GM06990 (cell line): ENCODE data around the gene NTRK2.

ENCODE experiments used
- DNase-seq: peaks from one replicate; pipeline ENCODE4 v3.0.0-alpha.2; 2011; ENCODE audit not compliant: insufficient read length; ENCODE audit errors: extremely low read depth
- H3K27me3 ChIP-seq: replicated peaks from 2 replicates; pipeline ENCODE4 v1.6.0; 2011; ENCODE audit warnings: low read length; ENCODE audit not compliant: control insufficient read depth, insufficient read depth
- H3K36me3 ChIP-seq: 2 replicates; pipeline ENCODE4 v1.5.1; 2011; ENCODE audit warnings: low read length; ENCODE audit not compliant: control insufficient read depth, insufficient read depth
- H3K4me3 ChIP-seq: replicated peaks from 2 replicates; pipeline ENCODE4 v1.5.1; 2011; ENCODE audit warnings: low read depth, mild to moderate bottlenecking, control low read depth, low read length
- TF ChIP-seq, protein P1 (sequence below): IDR thresholded peaks from 2 replicates; pipeline ENCODE4 v1.5.1; 2011; ENCODE audit warnings: low read length, control low read depth, mild to moderate bottlenecking, inconsistent platforms; ENCODE audit not compliant: insufficient read depth, poor library complexity, severe bottlenecking

Gene NTRK2

DNA sequence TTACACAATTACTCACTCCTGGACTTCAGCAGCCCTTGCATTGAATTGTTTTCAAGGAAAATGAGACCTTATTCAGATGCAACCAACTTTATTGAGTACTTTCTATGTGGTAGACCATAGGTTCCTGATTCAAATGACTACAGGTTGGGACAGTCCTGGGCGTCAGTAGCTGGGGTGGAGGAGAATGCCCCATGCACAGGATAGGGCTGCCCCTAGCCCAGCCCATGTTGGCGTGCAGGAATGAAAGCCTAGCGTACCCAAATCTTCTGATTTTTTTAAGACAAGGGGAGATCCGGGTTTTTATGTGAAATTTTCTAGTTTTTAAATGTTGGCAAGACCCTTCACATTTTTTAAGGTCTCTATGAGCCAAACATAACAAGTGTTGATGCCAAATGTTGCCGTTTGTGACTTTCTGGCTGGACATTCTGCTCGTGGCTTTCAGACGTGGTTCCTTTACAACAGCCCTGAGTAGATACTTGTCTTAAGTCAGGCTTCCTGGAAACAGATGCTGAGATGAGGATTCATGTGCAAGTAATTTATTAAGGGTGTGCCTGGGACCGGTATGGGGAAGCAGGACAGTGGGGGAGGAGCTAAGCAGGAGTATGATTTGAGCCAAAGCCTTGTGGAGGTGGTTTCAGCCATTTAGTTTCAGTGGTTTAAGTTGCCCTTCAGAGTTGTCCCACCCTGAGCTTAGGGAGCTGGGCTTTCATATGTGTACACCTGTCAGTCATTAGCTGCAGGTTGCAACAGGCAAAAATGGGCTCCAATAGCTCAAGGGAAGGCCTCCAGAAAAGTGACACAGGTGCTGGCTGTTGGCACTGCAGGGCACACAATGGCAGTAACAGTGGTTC is 154.1 kb downstream of the NTRK2 start:
- Histone ChIP-seq H3K36me3 (no peaks in the 10 kb centered on the region), H3K4me3 (no peak overlapping the region), H3K27me3 (no peaks in the 10 kb centered on the region)
- DNase-seq = no peak
- TF ChIP-seq, protein P1, sequence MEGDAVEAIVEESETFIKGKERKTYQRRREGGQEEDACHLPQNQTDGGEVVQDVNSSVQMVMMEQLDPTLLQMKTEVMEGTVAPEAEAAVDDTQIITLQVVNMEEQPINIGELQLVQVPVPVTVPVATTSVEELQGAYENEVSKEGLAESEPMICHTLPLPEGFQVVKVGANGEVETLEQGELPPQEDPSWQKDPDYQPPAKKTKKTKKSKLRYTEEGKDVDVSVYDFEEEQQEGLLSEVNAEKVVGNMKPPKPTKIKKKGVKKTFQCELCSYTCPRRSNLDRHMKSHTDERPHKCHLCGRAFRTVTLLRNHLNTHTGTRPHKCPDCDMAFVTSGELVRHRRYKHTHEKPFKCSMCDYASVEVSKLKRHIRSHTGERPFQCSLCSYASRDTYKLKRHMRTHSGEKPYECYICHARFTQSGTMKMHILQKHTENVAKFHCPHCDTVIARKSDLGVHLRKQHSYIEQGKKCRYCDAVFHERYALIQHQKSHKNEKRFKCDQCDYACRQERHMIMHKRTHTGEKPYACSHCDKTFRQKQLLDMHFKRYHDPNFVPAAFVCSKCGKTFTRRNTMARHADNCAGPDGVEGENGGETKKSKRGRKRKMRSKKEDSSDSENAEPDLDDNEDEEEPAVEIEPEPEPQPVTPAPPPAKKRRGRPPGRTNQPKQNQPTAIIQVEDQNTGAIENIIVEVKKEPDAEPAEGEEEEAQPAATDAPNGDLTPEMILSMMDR = no peak

DNA sequence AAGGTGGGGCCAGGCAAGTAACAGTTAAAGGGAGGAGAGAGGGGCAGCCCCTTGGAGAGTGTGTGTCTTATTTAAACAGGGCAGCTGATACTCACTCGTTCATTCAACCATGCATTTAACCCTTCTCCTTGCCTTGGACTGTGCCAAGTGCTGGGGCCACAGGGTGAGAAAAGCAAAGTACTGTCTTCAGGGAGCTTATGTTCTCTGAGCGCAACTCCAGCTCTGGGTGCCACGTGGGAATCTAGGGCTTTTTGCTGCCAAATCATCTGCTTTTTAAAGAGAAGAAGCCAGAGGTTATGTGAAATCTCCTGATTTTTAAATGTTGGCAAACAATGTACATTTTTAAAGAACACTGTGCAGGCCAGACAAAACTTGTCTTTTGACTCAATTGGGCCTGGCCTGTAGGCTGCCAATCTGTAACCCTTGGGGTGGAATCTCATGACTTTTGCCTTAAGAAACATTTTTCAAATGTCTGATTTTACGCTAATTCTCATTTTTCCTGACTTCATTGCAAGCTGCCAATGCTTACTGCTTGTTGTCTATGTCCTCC is 157.8 kb downstream of the NTRK2 start:
- Histone ChIP-seq H3K4me3 (no peak overlapping the region), H3K27me3 (no peaks in the 10 kb centered on the region), H3K36me3 (no peaks in the 10 kb centered on the region)
- TF ChIP-seq, protein P1 = no peak
- DNase-seq = no peak

- TF ChIP-seq, protein P1 = no peak
- no peak for DNase-seq
- Histone ChIP-seq H3K36me3 (no peaks in the 10 kb centered on the region), H3K27me3 (no peaks in the 10 kb centered on the region), H3K4me3 (no peak overlapping the region)
Observed at GRCh38 chr9:84828046-84828445, 158.5 kb downstream of the NTRK2 start.

DNA sequence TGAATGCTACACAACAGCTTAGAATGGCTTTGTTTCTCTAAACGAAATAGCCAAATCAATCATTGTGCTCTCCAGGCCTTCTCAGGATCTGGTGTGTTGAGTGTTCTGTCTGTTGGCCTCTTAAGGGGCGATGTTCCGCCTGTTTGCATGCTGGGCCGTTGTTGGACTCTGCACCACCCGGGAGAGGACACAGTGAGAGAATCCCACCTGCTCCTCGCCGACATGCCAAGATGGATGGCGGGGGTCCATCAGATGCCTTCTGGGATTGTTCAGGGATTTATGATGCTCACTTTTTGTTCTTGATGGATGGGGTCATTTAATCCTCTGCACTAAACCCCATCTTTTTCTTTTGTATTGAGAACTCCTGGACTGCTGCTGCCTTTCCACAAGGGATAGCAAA is 159.9 kb downstream of the NTRK2 start:
- TF ChIP-seq, protein P1 = no peak
- no peaks in the 10 kb centered on the region for H3K36me3 ChIP-seq
- H3K4me3 ChIP-seq = no peak overlapping the region
- no peaks in the 10 kb centered on the region for H3K27me3 ChIP-seq
- DNase-seq = no peak

GRCh38 chr9:84829997-84830696 is 160.6 kb downstream of the NTRK2 start:
- H3K4me3 ChIP-seq = no peak overlapping the region
- TF ChIP-seq, protein P1 = no peak

More at GRCh38 chr9:84829997-84830696, 160.6 kb downstream of the NTRK2 start:
- no peaks in the 10 kb centered on the region for H3K36me3 ChIP-seq
- H3K27me3 ChIP-seq = no peaks in the 10 kb centered on the region
- DNase-seq = no peak
